Chondrocyte (in vitro differentiated cells): Measurements from ENCODE around the gene CKAP4. TPM values are rescaled to one million over a fixed set of nuclear protein-coding genes. Genes with fewer than 3 reads are reported as not detected.

Experiments used
- DNase-seq: peaks from one replicate; pipeline ENCODE4 v3.0.0; 2021; ENCODE audit warnings: mixed read lengths, low spot score
- H3K27ac Mint-ChIP-seq: one replicate; pipeline ENCODE4 v1.8.0; 2021; ENCODE audit warnings: mild to moderate bottlenecking, moderate library complexity, mixed read lengths; ENCODE audit not compliant: unreplicated experiment
- H3K27me3 Mint-ChIP-seq: 2 replicates; pipeline ENCODE4 v1.8.0; 2021; ENCODE audit warnings: low read depth, mixed read lengths
- H3K36me3 Mint-ChIP-seq: 2 replicates; pipeline ENCODE4 v1.8.0; 2021; ENCODE audit warnings: low read depth, mixed read lengths
- H3K4me1 Mint-ChIP-seq: 2 replicates; pipeline ENCODE4 v1.8.0; 2021; ENCODE audit warnings: low read depth, mild to moderate bottlenecking, mixed read lengths
- H3K4me3 Mint-ChIP-seq: one replicate; pipeline ENCODE4 v1.8.0; 2021; ENCODE audit warnings: mild to moderate bottlenecking, moderate library complexity, mixed read lengths; ENCODE audit not compliant: unreplicated experiment
- H3K9me3 Mint-ChIP-seq: 2 replicates; pipeline ENCODE4 v1.8.0; 2021; ENCODE audit warnings: low read depth, mixed read lengths
- total RNA-seq: library from RNA; stranded (reverse); gene quantifications from 3 replicates; pipeline ENCODE4 v1.2.1, GENCODE V29; 2021
- TF ChIP-seq, protein P1 (sequence below): fragments of 200-600 bp; sonication (generic); IDR thresholded peaks from 2 replicates; pipeline ENCODE4 v1.5.0; 2021; ENCODE audit warnings: antibody characterized with exemption, mild to moderate bottlenecking, moderate library complexity

The CKAP4 gene
- total RNA-seq, 1 donor from 2014 or later: 329 TPM

DNA sequence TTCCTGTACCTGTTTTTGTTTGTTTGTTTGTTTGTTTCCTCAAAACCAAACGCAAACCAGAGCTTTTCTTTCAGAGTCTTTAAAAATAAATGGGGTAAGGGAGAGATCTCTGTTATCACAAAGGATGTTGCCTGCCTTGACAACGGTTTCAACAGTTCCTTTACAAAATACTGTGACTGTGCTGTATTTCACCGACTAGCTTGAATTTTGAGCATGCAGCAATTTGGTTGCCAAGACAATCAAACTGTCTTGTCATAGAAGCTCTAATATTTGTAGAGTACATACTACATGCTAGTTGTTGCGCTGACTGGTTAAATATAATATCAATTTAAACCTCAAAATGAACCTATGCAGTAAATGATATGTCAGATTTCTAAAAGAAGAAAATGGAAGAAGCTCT, 32.3 kb upstream of the CKAP4 start:
- H3K27ac Mint-ChIP-seq: no peak overlapping the region
- H3K36me3 Mint-ChIP-seq: peaks cover 3% of the 10 kb centered on the region
- TF ChIP-seq, protein P1, sequence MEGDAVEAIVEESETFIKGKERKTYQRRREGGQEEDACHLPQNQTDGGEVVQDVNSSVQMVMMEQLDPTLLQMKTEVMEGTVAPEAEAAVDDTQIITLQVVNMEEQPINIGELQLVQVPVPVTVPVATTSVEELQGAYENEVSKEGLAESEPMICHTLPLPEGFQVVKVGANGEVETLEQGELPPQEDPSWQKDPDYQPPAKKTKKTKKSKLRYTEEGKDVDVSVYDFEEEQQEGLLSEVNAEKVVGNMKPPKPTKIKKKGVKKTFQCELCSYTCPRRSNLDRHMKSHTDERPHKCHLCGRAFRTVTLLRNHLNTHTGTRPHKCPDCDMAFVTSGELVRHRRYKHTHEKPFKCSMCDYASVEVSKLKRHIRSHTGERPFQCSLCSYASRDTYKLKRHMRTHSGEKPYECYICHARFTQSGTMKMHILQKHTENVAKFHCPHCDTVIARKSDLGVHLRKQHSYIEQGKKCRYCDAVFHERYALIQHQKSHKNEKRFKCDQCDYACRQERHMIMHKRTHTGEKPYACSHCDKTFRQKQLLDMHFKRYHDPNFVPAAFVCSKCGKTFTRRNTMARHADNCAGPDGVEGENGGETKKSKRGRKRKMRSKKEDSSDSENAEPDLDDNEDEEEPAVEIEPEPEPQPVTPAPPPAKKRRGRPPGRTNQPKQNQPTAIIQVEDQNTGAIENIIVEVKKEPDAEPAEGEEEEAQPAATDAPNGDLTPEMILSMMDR: no peak
- no peaks in the 10 kb centered on the region for H3K27me3 Mint-ChIP-seq
- DNase-seq: no peak
- peaks cover 6% of the 10 kb centered on the region for H3K9me3 Mint-ChIP-seq
- H3K4me3 Mint-ChIP-seq: no peak overlapping the region
- H3K4me1 Mint-ChIP-seq: no peaks in the 10 kb centered on the region

DNA sequence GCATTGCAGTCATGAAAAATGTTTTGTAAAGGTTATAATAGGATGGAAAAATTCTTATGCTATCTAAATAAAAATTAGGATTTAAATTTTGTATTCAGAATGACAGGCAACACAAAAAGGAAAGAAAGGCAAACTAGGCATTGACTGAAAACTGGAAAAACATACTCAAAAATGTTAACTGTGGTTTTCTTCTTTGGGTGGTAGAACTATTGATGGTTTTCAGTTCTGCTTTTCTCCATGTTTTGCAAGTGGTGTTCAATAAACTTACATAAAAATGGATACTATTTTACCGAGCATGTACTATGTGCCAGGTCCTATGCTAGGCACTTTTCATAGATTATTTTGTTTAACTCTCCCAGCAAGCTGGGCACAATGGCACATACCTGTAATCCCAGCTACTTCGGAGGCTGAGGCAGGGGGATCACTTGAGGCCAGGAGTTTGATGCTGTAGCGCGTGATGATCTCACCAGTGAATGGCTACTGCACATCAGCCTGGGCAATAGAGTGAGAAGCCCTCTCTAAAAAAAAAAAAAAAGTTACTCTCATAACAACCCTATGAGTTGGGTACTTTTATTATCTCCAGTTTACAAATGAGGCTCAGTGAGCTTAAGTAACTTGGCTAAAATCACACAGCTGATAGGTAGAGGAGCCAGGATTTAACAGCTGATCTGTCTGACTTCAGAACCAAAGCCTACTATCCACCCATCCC, 28.4 kb upstream of the CKAP4 start:
- Mint-ChIP-seq H3K4me1 (no peaks in the 10 kb centered on the region), H3K9me3 (no peaks in the 10 kb centered on the region), H3K27me3 (no peaks in the 10 kb centered on the region), H3K36me3 (no peaks in the 10 kb centered on the region), H3K4me3 (no peak overlapping the region), H3K27ac (no peak overlapping the region)
- TF ChIP-seq, protein P1: no peak
- no peak for DNase-seq

DNA sequence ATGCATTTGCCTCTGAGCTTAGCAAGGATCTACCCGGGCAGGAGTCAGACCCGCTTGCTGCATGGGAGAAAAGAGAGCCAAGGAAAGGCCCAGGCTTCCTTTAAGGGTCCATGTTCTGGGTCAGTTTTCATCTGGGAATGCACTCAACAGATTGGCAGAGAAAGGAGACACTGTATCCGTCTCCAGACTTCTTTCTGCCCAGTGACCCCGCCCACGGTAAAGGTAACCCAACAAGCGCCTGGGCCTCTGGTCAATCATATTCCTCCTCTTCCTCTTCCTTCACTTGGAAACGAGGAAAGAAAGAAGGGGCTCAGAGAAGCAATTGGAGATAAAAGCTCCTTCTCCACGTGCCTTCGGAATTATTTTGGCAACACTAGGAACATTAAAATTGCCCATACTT, 27.6 kb upstream of the CKAP4 start:
- Mint-ChIP-seq H3K4me1 (no peaks in the 10 kb centered on the region), H3K36me3 (no peaks in the 10 kb centered on the region), H3K9me3 (no peaks in the 10 kb centered on the region), H3K27me3 (no peaks in the 10 kb centered on the region), H3K27ac (no peak overlapping the region), H3K4me3 (no peak overlapping the region)
- no peak for DNase-seq
- TF ChIP-seq, protein P1: no peak

DNA sequence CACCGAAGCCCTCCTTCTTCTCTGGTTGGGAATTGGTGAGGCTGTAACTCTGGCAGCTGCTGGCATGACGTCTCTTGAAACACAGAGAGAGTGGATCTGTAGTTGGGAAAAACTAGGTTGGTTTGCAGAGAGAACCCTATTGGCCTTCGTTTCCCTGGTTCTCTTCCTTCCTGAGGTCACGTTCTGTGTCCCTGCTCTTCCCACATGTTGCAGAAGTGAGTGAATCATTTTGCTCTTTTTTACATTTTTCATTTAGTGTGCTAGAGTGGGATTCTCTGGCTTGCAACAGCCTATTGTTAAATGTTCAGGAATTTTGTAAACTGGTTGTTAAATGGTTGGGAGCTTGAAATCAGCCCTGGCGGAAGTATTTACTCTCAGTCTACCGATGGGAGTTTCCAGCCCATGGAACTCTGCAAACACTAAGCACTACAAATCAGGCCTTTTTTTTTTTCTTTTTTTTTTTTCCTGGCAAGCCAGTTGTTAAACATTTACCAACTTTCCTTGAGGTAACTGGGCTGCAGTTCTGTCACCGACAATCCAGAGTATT, 26.8 kb upstream of the CKAP4 start:
- no peak overlapping the region for H3K27ac Mint-ChIP-seq
- TF ChIP-seq, protein P1: no peak
- no peak for DNase-seq
- H3K36me3 Mint-ChIP-seq: no peaks in the 10 kb centered on the region
- H3K9me3 Mint-ChIP-seq: no peaks in the 10 kb centered on the region
- no peaks in the 10 kb centered on the region for H3K4me1 Mint-ChIP-seq
- H3K27me3 Mint-ChIP-seq: no peaks in the 10 kb centered on the region
- no peak overlapping the region for H3K4me3 Mint-ChIP-seq

DNA sequence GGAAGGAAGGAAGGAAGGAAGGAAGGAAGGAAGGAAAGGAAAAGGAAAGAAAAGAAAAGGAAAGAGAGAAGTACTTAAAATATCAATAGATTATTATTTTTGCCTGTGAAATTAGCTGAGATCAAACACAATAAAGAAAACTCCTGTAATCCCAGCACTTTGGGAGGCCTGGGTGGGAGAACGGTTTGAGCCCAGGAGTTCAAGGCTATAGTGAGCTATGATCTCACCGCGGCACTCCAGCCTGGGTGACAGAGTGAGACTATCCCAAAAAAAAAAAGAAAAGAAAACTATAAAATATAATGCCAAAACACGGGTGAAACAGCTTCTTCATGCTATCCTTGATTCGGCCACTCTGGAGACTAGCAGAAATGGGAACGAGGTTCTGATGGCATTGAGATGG, 26.2 kb upstream of the CKAP4 start:
- Mint-ChIP-seq H3K9me3 (no peaks in the 10 kb centered on the region), H3K4me3 (no peak overlapping the region), H3K36me3 (no peaks in the 10 kb centered on the region), H3K27me3 (no peaks in the 10 kb centered on the region), H3K27ac (no peak overlapping the region), H3K4me1 (no peaks in the 10 kb centered on the region)
- TF ChIP-seq, protein P1: no peak
- DNase-seq: no peak
